Measurements from ENCODE around the gene ZNF580. TPM values are rescaled to one million over a fixed set of nuclear protein-coding genes. Genes with fewer than 3 reads are reported as not detected.

ZNF580 gene
- total and polyA plus RNA-seq, 2 experiments from 2014 or later: 10.1 to 53.8 TPM

DNA sequence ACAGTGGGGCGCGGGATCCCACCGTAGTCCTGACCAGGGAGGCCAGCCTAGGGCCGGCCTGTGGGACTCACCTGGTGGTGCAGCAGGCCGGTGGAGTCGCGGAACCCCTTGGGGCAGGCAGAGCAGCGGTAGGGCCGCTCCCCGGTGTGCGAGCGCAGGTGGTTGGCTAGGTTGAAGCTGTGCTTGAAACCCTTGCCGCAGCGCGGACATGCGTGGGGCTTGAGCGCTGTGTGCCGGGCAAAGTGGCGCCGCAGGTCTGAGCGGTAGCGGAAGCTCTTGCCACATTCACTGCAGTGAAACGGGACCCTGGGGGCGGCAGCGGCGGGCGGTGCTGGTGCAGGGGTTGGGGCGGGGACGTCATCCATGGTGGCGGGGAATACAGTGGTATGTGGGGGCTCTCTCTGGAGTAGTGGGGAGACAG, 43.3 kb upstream of the ZNF580 start:
- Histone ChIP-seq H3K4me3 (no peak overlapping the region), H3K36me3 (replicated peaks; ENCODE audit: insufficient read depth, low read depth) (no peaks in the 10 kb centered on the region), H3K9me2 (replicated peaks; ENCODE audit: insufficient read depth) (no peaks in the 10 kb centered on the region), H3K4me1 (ENCODE audit: insufficient read depth) (peaks cover 6% of the 10 kb centered on the region), H4K20me1 (ENCODE audit: insufficient read depth, poor library complexity, severe bottlenecking) (no peaks in the 10 kb centered on the region), H3K79me2 (peaks cover 5% of the 10 kb centered on the region), H3K4me2 (no peak overlapping the region), H2AFZ (no peak overlapping the region), H3K9me3 (ENCODE audit: low read depth) (no peaks in the 10 kb centered on the region), H3K27me3 (no peaks in the 10 kb centered on the region), H3K27ac (no peak overlapping the region)
- DNase-seq (ENCODE audit: low spot score): no peak
- 98% methylated on average over 27 of the region's 30 CpGs for WGBS (ENCODE audit: low lambda C conversion rate, missing lambda C conversion rate)
- TF ChIP-seq EZH2phosphoT487 (IDR thresholded peaks at IDR 0.05; ENCODE audit: low read depth, severe bottlenecking, unreplicated experiment) (no peak), EZH2 (IDR thresholded peaks at IDR 0.05; ENCODE audit: borderline replicate concordance) (no peak)
- TF ChIP-seq, protein P1, sequence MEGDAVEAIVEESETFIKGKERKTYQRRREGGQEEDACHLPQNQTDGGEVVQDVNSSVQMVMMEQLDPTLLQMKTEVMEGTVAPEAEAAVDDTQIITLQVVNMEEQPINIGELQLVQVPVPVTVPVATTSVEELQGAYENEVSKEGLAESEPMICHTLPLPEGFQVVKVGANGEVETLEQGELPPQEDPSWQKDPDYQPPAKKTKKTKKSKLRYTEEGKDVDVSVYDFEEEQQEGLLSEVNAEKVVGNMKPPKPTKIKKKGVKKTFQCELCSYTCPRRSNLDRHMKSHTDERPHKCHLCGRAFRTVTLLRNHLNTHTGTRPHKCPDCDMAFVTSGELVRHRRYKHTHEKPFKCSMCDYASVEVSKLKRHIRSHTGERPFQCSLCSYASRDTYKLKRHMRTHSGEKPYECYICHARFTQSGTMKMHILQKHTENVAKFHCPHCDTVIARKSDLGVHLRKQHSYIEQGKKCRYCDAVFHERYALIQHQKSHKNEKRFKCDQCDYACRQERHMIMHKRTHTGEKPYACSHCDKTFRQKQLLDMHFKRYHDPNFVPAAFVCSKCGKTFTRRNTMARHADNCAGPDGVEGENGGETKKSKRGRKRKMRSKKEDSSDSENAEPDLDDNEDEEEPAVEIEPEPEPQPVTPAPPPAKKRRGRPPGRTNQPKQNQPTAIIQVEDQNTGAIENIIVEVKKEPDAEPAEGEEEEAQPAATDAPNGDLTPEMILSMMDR (IDR thresholded peaks at IDR 0.05; ENCODE audit: poor library complexity): no peak

DNA sequence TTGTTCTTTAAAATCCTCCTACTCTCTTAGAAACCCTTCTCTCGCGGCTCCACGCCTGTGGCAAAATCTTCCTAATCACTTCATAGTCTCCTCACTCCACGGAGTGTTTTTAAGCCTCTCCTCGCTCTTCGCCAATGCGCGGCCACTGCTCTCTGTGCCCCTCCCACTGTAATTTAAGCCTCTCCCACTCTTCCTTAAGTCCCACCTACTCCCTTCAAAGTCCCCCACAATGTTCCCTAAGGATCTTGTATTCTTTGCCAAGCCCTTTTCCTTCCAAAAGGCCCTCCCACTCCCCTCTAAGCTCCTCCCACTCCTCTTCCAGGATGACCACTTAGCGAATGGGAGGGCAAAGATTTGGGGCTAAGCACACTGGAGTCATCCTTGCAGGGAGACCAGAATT, 42.8 kb upstream of the ZNF580 start:
- Histone ChIP-seq H3K27me3 (no peaks in the 10 kb centered on the region), H3K27ac (no peak overlapping the region), H3K9me2 (replicated peaks; ENCODE audit: insufficient read depth) (no peaks in the 10 kb centered on the region), H3K36me3 (replicated peaks; ENCODE audit: insufficient read depth, low read depth) (no peaks in the 10 kb centered on the region), H3K79me2 (peaks cover 5% of the 10 kb centered on the region), H3K9me3 (ENCODE audit: low read depth) (no peaks in the 10 kb centered on the region), H4K20me1 (ENCODE audit: insufficient read depth, poor library complexity, severe bottlenecking) (no peaks in the 10 kb centered on the region), H3K4me3 (no peak overlapping the region), H3K4me2 (no peak overlapping the region), H2AFZ (no peak overlapping the region), H3K4me1 (ENCODE audit: insufficient read depth) (peaks cover 6% of the 10 kb centered on the region)
- 93% methylated on average over 9 of the region's 9 CpGs for WGBS (ENCODE audit: low lambda C conversion rate, missing lambda C conversion rate)
- TF ChIP-seq EZH2 (IDR thresholded peaks at IDR 0.05; ENCODE audit: borderline replicate concordance): no peak
- no peak for TF ChIP-seq EZH2phosphoT487 (IDR thresholded peaks at IDR 0.05; ENCODE audit: low read depth, severe bottlenecking, unreplicated experiment)
- TF ChIP-seq, protein P1 (IDR thresholded peaks at IDR 0.05; ENCODE audit: poor library complexity): no peak
- no peak for DNase-seq (ENCODE audit: low spot score)

DNA sequence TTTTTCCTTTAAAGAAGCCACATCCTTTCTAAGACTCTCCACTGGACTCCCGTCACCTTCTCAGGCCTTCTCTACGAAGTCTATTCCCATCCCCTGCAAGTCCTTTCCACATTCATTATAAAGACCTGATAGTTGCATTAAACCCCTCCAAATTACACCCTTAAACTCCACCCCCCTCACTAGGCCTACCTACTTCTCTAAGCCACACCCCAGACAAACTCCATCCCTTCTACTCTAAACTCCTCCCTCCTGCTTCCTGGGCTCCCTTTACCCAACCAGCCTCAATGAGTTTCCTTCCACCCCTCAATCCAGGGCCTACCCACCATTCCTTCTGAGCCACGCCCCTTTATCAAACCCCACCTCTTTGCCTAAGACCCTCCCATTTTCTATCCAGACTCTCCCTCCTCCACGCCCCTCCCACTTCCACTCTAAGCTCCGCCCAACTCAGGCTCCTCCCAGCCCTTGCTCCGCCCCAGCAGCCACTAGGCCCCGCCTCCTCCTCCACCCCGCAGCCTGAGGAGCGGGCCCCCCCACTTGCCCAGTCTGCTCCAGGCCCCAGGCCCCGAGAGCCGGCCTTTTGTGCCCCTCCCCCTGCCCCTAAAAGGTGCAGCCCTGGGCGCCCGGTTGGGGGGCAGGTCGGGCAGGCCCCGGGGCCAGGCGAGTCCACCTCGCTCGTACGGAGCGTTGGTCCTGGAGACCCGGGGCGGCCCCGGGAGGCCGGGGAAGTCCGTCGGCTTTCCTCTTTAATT, 41.9 kb upstream of the ZNF580 start:
- TF ChIP-seq EZH2 (IDR thresholded peaks at IDR 0.05; ENCODE audit: borderline replicate concordance) (no peak), EZH2phosphoT487 (IDR thresholded peaks at IDR 0.05; ENCODE audit: low read depth, severe bottlenecking, unreplicated experiment) (no peak)
- TF ChIP-seq, protein P1 (IDR thresholded peaks at IDR 0.05; ENCODE audit: poor library complexity): no peak
- Histone ChIP-seq H3K27me3 (no peaks in the 10 kb centered on the region), H4K20me1 (ENCODE audit: insufficient read depth, poor library complexity, severe bottlenecking) (no peaks in the 10 kb centered on the region), H3K27ac (peak overlapping the region; percentile 98), H3K9me3 (ENCODE audit: low read depth) (no peaks in the 10 kb centered on the region), H3K4me3 (peak overlapping the region; percentile 68), H2AFZ (peak overlapping the region; percentile 48), H3K9me2 (replicated peaks; ENCODE audit: insufficient read depth) (no peaks in the 10 kb centered on the region), H3K4me2 (peak overlapping the region; percentile 67), H3K79me2 (peaks cover 5% of the 10 kb centered on the region), H3K36me3 (replicated peaks; ENCODE audit: insufficient read depth, low read depth) (no peaks in the 10 kb centered on the region), H3K4me1 (ENCODE audit: insufficient read depth) (peaks cover 7% of the 10 kb centered on the region)
- 61% methylated on average over 3 of the region's 26 CpGs for WGBS (ENCODE audit: low lambda C conversion rate, missing lambda C conversion rate)
- DNase-seq (ENCODE audit: low spot score): peak; percentile 97
